Neural progenitor cell (in vitro differentiated cells): ENCODE results near the gene CTSS.

ENCODE experiments used
- EZH2 ChIP-seq: fragments of 200-600 bp; sonication (generic); IDR thresholded peaks from 2 replicates; pipeline ENCODE4 v1.6.1; 2017; ENCODE audit warnings: antibody characterized with exemption, mild to moderate bottlenecking, moderate library complexity
- TF ChIP-seq, protein P1 (sequence below): fragments of 200-600 bp; sonication (generic); IDR thresholded peaks from 2 replicates; pipeline ENCODE4 v1.5.1; 2017; ENCODE audit warnings: antibody characterized with exemption, mild to moderate bottlenecking

GRCh38 chr1:150813028-150813707, 47.6 kb upstream of the CTSS start:
- TF ChIP-seq, protein P1, sequence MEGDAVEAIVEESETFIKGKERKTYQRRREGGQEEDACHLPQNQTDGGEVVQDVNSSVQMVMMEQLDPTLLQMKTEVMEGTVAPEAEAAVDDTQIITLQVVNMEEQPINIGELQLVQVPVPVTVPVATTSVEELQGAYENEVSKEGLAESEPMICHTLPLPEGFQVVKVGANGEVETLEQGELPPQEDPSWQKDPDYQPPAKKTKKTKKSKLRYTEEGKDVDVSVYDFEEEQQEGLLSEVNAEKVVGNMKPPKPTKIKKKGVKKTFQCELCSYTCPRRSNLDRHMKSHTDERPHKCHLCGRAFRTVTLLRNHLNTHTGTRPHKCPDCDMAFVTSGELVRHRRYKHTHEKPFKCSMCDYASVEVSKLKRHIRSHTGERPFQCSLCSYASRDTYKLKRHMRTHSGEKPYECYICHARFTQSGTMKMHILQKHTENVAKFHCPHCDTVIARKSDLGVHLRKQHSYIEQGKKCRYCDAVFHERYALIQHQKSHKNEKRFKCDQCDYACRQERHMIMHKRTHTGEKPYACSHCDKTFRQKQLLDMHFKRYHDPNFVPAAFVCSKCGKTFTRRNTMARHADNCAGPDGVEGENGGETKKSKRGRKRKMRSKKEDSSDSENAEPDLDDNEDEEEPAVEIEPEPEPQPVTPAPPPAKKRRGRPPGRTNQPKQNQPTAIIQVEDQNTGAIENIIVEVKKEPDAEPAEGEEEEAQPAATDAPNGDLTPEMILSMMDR = peak; percentile 60
- no peak for TF ChIP-seq EZH2
